ENCODE measurements around the gene MYMK.

DNA sequence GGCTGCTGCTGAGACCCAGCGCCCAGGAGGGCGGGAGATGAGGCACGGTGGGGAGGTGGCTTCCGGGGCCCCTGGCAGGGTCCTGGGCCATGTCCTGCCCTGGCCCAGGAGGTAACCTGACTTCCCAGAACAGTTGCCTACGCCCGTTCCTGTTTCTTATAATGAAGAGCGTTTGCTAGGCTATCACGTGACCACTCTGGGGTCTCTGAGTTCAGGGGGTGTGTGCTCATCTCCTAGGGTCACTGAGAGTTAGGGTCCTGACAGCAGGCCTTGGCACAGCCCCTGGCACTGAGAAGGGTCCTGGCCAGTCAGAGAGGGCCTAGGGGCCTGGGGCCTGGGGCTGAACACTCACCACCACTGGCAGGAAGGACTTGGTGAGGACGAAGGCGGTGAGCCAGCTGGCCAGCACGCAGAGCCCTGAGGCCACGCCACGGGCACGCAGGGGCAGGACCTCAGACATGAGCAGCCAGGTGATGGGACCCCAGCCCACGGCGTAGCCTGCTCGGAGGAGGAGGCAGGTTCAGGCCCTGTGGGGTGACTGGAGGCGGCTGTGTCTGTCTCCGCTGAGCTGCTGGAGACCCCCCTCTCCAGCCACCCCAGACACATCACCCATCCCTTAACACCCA, 51.9 kb downstream of the MYMK start:
- TF ChIP-seq SP1 (IDR thresholded peaks at IDR 0.05), result no peak
- TF ChIP-seq TARDBP (IDR thresholded peaks at IDR 0.05), result no peak
- no peak for TF ChIP-seq ZNF384 (IDR thresholded peaks at IDR 0.05)
- no peak for TF ChIP-seq ARNT (IDR thresholded peaks at IDR 0.05)
- no peak for TF ChIP-seq FOXK2 (IDR thresholded peaks at IDR 0.05)
- no peak for TF ChIP-seq CTBP1 (IDR thresholded peaks at IDR 0.05; ENCODE audit: borderline replicate concordance)
- no peak for TF ChIP-seq NFRKB (IDR thresholded peaks at IDR 0.05)
- no peak for TF ChIP-seq ELF4 (IDR thresholded peaks at IDR 0.05)
- no peak for TF ChIP-seq FOXM1 (IDR thresholded peaks at IDR 0.05; ENCODE audit: borderline replicate concordance)
- TF ChIP-seq, protein P1, sequence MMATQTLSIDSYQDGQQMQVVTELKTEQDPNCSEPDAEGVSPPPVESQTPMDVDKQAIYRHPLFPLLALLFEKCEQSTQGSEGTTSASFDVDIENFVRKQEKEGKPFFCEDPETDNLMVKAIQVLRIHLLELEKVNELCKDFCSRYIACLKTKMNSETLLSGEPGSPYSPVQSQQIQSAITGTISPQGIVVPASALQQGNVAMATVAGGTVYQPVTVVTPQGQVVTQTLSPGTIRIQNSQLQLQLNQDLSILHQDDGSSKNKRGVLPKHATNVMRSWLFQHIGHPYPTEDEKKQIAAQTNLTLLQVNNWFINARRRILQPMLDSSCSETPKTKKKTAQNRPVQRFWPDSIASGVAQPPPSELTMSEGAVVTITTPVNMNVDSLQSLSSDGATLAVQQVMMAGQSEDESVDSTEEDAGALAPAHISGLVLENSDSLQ (IDR thresholded peaks at IDR 0.05), result no peak
- TF ChIP-seq SUZ12 (IDR thresholded peaks at IDR 0.05), result no peak

Data from HEK293T (cell line).